Glutamatergic neuron (in vitro differentiated cells): ENCODE data around the gene LIMCH1. TPM values are rescaled to one million over a fixed set of nuclear protein-coding genes. Genes with fewer than 3 reads are reported as not detected.

ENCODE experiments used
- DNase-seq: peaks from one replicate; pipeline ENCODE4 v3.0.0; 2022
- H3K27ac Mint-ChIP-seq: one replicate; pipeline ENCODE4 v1.8.0; 2020; ENCODE audit warnings: mild to moderate bottlenecking, mixed read lengths, inconsistent platforms; ENCODE audit not compliant: unreplicated experiment
- H3K27me3 Mint-ChIP-seq: one replicate; pipeline ENCODE4 v1.8.0; 2020; ENCODE audit warnings: mild to moderate bottlenecking, moderate library complexity, mixed read lengths, inconsistent platforms; ENCODE audit not compliant: unreplicated experiment
- H3K36me3 Mint-ChIP-seq: one replicate; pipeline ENCODE4 v1.8.0; 2020; ENCODE audit warnings: mild to moderate bottlenecking, mixed read lengths, inconsistent platforms; ENCODE audit not compliant: unreplicated experiment
- H3K4me1 Mint-ChIP-seq: one replicate; pipeline ENCODE4 v1.8.0; 2020; ENCODE audit warnings: mild to moderate bottlenecking, low read depth, mixed read lengths, inconsistent platforms; ENCODE audit not compliant: unreplicated experiment
- H3K4me3 Mint-ChIP-seq: one replicate; pipeline ENCODE4 v1.8.0; 2020; ENCODE audit warnings: mild to moderate bottlenecking, mixed read lengths, inconsistent platforms; ENCODE audit not compliant: unreplicated experiment
- H3K9me3 Mint-ChIP-seq: one replicate; pipeline ENCODE4 v1.8.0; 2020; ENCODE audit warnings: mild to moderate bottlenecking, moderate library complexity, mixed read lengths, inconsistent platforms; ENCODE audit not compliant: unreplicated experiment
- total RNA-seq: library from RNA; stranded (reverse); fragmentation: NEBNext Ultra II Directional; extraction: Animal tissue kit (Norgen Biotek cat#: 25700); gene quantifications from one replicate; pipeline ENCODE4 v1.2.1, GENCODE V29; 2021; ENCODE audit not compliant: unreplicated experiment
- TF ChIP-seq, protein P1 (sequence below): fragments of 200-600 bp; sonication (generic); IDR thresholded peaks from one replicate; pipeline ENCODE4 v1.5.0; 2021; ENCODE audit not compliant: partially characterized antibody, unreplicated experiment

The LIMCH1 gene
- total RNA-seq, 1 donor from 2014 or later = 22.5 TPM

DNA sequence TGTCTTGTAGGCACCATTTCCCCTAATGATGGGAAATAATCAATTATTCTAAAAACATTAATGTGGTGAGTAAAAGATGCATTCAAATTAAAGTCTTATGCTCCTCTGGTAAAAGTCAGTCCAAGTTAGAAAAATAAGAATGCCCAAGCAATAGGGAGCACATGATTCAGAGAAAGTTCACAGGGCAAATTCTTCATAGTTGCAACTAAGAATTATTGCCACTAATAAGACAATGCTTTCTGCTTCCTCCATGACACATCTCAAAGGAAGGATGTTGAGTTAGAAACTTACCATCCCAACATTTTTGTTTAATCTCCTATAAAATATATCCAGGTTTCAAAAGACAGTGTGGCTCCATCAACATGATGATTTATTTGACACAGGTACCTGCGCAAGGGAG, 184.2 kb downstream of the LIMCH1 start:
- TF ChIP-seq, protein P1, sequence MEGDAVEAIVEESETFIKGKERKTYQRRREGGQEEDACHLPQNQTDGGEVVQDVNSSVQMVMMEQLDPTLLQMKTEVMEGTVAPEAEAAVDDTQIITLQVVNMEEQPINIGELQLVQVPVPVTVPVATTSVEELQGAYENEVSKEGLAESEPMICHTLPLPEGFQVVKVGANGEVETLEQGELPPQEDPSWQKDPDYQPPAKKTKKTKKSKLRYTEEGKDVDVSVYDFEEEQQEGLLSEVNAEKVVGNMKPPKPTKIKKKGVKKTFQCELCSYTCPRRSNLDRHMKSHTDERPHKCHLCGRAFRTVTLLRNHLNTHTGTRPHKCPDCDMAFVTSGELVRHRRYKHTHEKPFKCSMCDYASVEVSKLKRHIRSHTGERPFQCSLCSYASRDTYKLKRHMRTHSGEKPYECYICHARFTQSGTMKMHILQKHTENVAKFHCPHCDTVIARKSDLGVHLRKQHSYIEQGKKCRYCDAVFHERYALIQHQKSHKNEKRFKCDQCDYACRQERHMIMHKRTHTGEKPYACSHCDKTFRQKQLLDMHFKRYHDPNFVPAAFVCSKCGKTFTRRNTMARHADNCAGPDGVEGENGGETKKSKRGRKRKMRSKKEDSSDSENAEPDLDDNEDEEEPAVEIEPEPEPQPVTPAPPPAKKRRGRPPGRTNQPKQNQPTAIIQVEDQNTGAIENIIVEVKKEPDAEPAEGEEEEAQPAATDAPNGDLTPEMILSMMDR = no peak
- Mint-ChIP-seq H3K27ac (no peak overlapping the region), H3K4me1 (no peaks in the 10 kb centered on the region), H3K36me3 (peaks cover 6% of the 10 kb centered on the region), H3K4me3 (no peak overlapping the region), H3K9me3 (no peaks in the 10 kb centered on the region), H3K27me3 (no peaks in the 10 kb centered on the region)
- no peak for DNase-seq

DNA sequence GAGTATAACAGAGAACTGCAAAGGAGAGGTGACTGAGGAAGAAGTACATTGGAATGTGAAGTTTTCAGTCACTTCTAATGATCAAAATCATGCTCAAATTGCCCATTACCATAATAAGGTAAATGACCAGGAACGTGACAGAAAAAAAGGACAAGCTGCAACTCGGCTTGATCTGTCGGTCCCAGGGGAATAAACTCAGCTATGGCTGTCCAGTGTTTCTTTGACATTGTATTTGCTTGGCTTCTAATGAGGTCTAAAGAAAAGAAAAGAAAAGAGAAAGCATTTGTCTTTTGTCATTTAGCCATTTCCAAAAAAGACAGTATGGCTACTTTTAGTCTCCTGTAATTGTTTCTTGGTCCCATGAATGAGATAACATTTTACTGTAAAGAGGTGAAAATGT, 185.3 kb downstream of the LIMCH1 start:
- H3K27me3 Mint-ChIP-seq = no peaks in the 10 kb centered on the region
- peaks cover 6% of the 10 kb centered on the region for H3K36me3 Mint-ChIP-seq
- no peak for DNase-seq
- H3K27ac Mint-ChIP-seq = no peak overlapping the region
- no peak overlapping the region for H3K4me3 Mint-ChIP-seq
- H3K4me1 Mint-ChIP-seq = peaks cover 4% of the 10 kb centered on the region
- TF ChIP-seq, protein P1 = no peak
- no peaks in the 10 kb centered on the region for H3K9me3 Mint-ChIP-seq

DNA sequence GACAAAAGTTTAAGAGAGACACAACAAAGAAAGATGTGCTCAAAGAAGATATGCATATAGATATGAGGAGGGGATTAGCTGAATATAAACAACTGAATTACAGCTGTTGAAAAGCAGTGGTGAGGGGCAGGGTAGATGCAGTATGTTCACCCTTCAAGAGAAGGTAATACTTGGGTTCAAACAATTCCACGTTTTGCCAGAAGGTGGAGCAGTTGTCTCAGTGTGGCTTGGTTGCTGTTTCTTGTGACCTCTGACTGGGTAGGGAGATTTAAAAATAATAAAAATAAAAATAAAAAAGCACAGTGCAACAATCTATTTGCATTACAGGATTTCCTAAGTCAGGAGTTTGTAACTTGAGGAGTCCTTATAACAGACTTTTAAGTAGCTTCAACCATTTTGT, 187.3 kb downstream of the LIMCH1 start:
- H3K9me3 Mint-ChIP-seq = no peaks in the 10 kb centered on the region
- no peak overlapping the region for H3K27ac Mint-ChIP-seq
- H3K27me3 Mint-ChIP-seq = no peaks in the 10 kb centered on the region
- no peak overlapping the region for H3K4me3 Mint-ChIP-seq
- peaks cover 11% of the 10 kb centered on the region for H3K4me1 Mint-ChIP-seq
- TF ChIP-seq, protein P1 = peak; percentile 63
- peaks cover 6% of the 10 kb centered on the region for H3K36me3 Mint-ChIP-seq
- no peak for DNase-seq

DNA sequence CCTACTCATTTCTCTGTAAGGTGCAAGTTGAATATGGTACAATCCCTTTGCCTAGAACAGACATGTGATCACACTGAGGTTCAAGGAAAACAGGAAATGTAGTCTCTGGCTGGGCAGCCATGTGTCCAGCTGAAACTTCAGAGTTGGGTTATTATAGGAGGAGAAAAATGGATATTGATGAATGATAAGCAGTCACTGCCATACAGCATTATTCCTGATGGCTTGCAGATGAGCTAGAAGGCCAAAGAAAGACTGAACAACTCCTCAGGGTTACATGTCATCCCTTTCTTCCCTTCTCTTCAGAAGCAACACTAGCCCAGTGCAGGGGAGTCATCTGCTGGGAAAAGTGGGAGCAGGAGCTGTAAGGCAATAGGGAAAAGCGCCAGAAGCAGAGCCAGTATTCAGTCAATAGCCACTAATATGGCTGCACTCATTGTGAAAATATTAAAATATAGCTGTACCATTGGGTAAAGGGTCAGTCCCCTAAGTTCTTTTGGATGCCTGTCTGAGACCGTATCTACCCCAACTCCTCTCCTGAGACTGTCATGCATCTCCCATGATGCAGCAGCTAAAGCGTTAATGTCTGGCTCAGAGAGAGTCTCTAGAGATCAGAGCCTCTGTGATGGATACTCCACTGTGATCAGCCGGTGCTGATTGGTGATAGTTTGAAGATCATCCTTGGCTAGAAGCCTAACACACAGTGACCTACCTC, 190.1 kb downstream of the LIMCH1 start:
- peaks cover 25% of the 10 kb centered on the region for H3K4me1 Mint-ChIP-seq

DNA sequence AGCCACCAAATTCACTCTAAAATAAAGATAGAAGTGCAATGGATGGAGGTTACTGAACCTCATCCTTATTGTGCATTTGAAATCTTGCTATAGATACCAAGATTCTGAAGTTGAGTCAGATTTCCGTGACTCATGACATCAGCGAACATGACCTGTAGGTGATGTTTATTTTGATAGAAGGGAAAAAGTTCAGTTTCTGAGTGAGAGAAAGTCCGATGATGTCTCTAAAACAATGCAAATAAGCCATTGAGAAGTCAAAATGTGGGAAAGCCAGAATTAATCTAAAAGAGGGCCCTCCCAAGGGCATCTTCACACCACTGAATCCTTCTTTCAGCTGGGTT, 190.6 kb downstream of the LIMCH1 start:
- Mint-ChIP-seq H3K27ac (no peak overlapping the region), H3K4me3 (no peak overlapping the region), H3K4me1 (peaks cover 25% of the 10 kb centered on the region), H3K9me3 (peaks cover 1% of the 10 kb centered on the region), H3K36me3 (peaks cover 6% of the 10 kb centered on the region), H3K27me3 (no peaks in the 10 kb centered on the region)
- no peak for DNase-seq
- TF ChIP-seq, protein P1 = no peak

More for the DNA sequence above, 190.1 kb downstream of the LIMCH1 start:
- H3K4me3 Mint-ChIP-seq = no peak overlapping the region
- TF ChIP-seq, protein P1 = no peak
- no peaks in the 10 kb centered on the region for H3K27me3 Mint-ChIP-seq
- peaks cover 6% of the 10 kb centered on the region for H3K36me3 Mint-ChIP-seq
- peaks cover 1% of the 10 kb centered on the region for H3K9me3 Mint-ChIP-seq
- DNase-seq = no peak
- H3K27ac Mint-ChIP-seq = no peak overlapping the region
